Measurements from ENCODE around the gene LIMA1.

GRCh38 chr12:50309950-50310349 lies 26.6 kb upstream of the LIMA1 start:
- TF ChIP-seq CTCF (IDR thresholded peaks at IDR 0.05) (no peak), POLR2A (IDR thresholded peaks at IDR 0.05) (no peak)
